DND-41 (cell line): Measurements from ENCODE around the gene RAPGEF1.

Experiments used
- ATAC-seq: fragments of 200-7000 bp; cut with Tn5 transposase; 3 replicates; pipeline ENCODE4 v1.9.1; 2021; ENCODE audit warnings: low read depth; ENCODE audit not compliant: insufficient read depth
- DNase-seq: peaks from one replicate; pipeline ENCODE4 v3.0.0-alpha.2; 2020
- H2AFZ ChIP-seq: 2 replicates; pipeline ENCODE4 v1.6.0; 2012; ENCODE audit warnings: low read depth, low read length
- H3K27ac ChIP-seq: 2 replicates; pipeline ENCODE4 v1.5.1; 2012; ENCODE audit warnings: low read length, inconsistent platforms
- H3K27me3 ChIP-seq: fragments of 200-600 bp; sonication (generic); 2 replicates; pipeline ENCODE4 v1.6.0; 2012; ENCODE audit warnings: low read length, mild to moderate bottlenecking, inconsistent platforms; ENCODE audit not compliant: insufficient read depth, poor library complexity
- H3K36me3 ChIP-seq: 2 replicates; pipeline ENCODE4 v1.5.1; 2012; ENCODE audit warnings: low read length, inconsistent platforms; ENCODE audit not compliant: insufficient read depth
- H3K4me1 ChIP-seq: 2 replicates; pipeline ENCODE4 v1.5.1; 2012; ENCODE audit warnings: mild to moderate bottlenecking, low read length; ENCODE audit not compliant: insufficient read depth
- H3K4me2 ChIP-seq: 2 replicates; pipeline ENCODE4 v1.6.0; 2012; ENCODE audit warnings: mild to moderate bottlenecking, moderate library complexity, low read length, inconsistent platforms; ENCODE audit not compliant: insufficient read depth
- H3K4me3 ChIP-seq, 2 experiments: fragments of 200-600 bp in 1 of 2; shearing (Covaris generic) in 1 of 2; 2 replicates each; pipeline ENCODE4 v1.5.1; 2012 to 2016; ENCODE audit warnings: inconsistent platforms in 2 of 2, low read length in 2 of 2, mild to moderate bottlenecking in 2 of 2, low read depth in 1 of 2, moderate library complexity in 1 of 2
- H3K79me2 ChIP-seq: 2 replicates; pipeline ENCODE4 v1.6.0; 2012; ENCODE audit warnings: low read length, inconsistent platforms; ENCODE audit not compliant: insufficient read depth
- H3K9ac ChIP-seq: 2 replicates; pipeline ENCODE4 v1.6.0; 2012; ENCODE audit warnings: low read depth, mild to moderate bottlenecking, inconsistent platforms, low read length, moderate library complexity
- H3K9me3 ChIP-seq: 2 replicates; pipeline ENCODE4 v1.5.1; 2012; ENCODE audit warnings: low read length, moderate library complexity, mild to moderate bottlenecking, inconsistent platforms; ENCODE audit not compliant: insufficient read depth, severe bottlenecking
- H4K20me1 ChIP-seq: 2 replicates; pipeline ENCODE4 v1.6.0; 2012; ENCODE audit warnings: low read length; ENCODE audit not compliant: insufficient read depth
- CTCF ChIP-seq: IDR thresholded peaks from 2 replicates; pipeline ENCODE4 v1.5.1; 2012; ENCODE audit warnings: borderline replicate concordance, low read length, moderate library complexity, mild to moderate bottlenecking; ENCODE audit not compliant: poor library complexity, severe bottlenecking; ENCODE audit errors: extremely low read depth
- EZH2 ChIP-seq: IDR thresholded peaks from 3 replicates; pipeline ENCODE4 v1.6.1; 2012; ENCODE audit warnings: borderline replicate concordance, low read depth, mild to moderate bottlenecking, moderate library complexity, low read length, inconsistent platforms; ENCODE audit not compliant: severe bottlenecking

Gene RAPGEF1

GRCh38 chr9:131578731-131579504 lies 161.0 kb downstream of the RAPGEF1 start:
- H3K36me3 ChIP-seq = peaks cover 43% of the 10 kb centered on the region
- TF ChIP-seq CTCF (no peak), EZH2 (no peak)
- H3K4me2 ChIP-seq = no peak overlapping the region
- DNase-seq = no peak
- H4K20me1 ChIP-seq = no peaks in the 10 kb centered on the region
- no peaks in the 10 kb centered on the region for H3K4me1 ChIP-seq
- H2AFZ ChIP-seq = no peak overlapping the region
- no peaks in the 10 kb centered on the region for H3K9me3 ChIP-seq
- no peaks in the 10 kb centered on the region for H3K79me2 ChIP-seq
- no peak overlapping the region for H3K4me3 ChIP-seq
- no peak overlapping the region for H3K9ac ChIP-seq
- ATAC-seq = no peak
- no peaks in the 10 kb centered on the region for H3K27me3 ChIP-seq
- H3K27ac ChIP-seq = no peak overlapping the region

GRCh38 chr9:131578021-131578420 lies 161.9 kb downstream of the RAPGEF1 start:
- Histone ChIP-seq H3K4me1 (no peaks in the 10 kb centered on the region), H3K4me3 (no peak overlapping the region), H3K27ac (no peak overlapping the region), H3K27me3 (no peaks in the 10 kb centered on the region), H3K9ac (no peak overlapping the region), H3K79me2 (no peaks in the 10 kb centered on the region), H3K4me2 (no peak overlapping the region), H4K20me1 (no peaks in the 10 kb centered on the region), H2AFZ (no peak overlapping the region), H3K9me3 (no peaks in the 10 kb centered on the region), H3K36me3 (peaks cover 34% of the 10 kb centered on the region)
- no peak for TF ChIP-seq EZH2
- no peak for TF ChIP-seq CTCF
- no peak; the same call in 2 of the 3 replicates for ATAC-seq
- DNase-seq = no peak

- no peaks in the 10 kb centered on the region for H3K9me3 ChIP-seq
- H3K9ac ChIP-seq = no peak overlapping the region
- ATAC-seq = no peak
- TF ChIP-seq EZH2 (no peak), CTCF (no peak)
- no peaks in the 10 kb centered on the region for H3K79me2 ChIP-seq
- no peak overlapping the region for H3K27ac ChIP-seq
- no peak for DNase-seq
- H3K4me1 ChIP-seq = no peaks in the 10 kb centered on the region
- H3K4me3 ChIP-seq = no peak overlapping the region
- H3K4me2 ChIP-seq = no peak overlapping the region
- H3K27me3 ChIP-seq = no peaks in the 10 kb centered on the region
- H4K20me1 ChIP-seq = no peaks in the 10 kb centered on the region
- H2AFZ ChIP-seq = no peak overlapping the region
- H3K36me3 ChIP-seq = peaks cover 27% of the 10 kb centered on the region
These were observed 162.6 kb downstream of the RAPGEF1 start for GRCh38 chr9:131577005-131578000.
